NCI-H446 treated with DMSO at 0.1 percent for 48 hours (cell line): ENCODE results near the gene ATAD3C.
"Not testable (repeated sequence)": the region's sequence is repeated elsewhere in the genome, so short reads cannot be mapped to it uniquely, and the experiment has no call there.

Experiments
- DNase-seq: peaks from one replicate; lab custom pipeline; 2025; lab: John Stamatoyannopoulos, UW

The ATAD3C gene

DNA sequence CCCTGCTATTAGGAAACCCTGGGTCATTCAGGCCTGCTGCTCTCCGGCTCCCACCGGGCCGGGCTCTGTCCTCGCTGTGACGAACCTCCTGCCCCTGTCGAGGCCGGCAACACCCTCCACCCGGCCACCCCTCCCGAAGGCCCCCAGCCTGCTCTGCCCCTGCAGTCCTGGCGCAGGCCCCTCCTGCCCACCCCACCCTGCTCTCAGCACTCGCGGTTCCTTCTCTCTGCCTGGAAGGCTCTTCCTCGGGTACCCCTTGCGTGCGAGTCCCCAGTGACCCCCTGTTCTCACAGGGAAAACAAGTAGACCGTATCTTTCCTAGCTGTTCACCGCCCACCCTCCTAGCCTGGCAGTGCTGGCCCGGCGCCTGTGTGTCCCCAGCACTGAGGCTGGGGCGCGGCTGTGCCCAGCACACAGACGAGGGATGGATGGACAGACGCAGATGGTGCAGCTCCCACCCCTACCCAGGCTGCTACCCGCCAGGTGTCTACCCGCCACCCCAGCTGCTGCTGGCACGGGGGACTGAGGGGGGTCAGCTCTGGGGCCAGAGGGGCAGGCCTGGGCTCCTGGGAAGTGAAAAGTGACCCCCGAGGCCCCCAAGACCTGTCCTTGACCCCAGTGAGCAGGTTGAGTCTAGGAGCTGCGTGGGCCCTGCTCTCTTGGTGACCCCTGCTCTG, 17.1 kb upstream of the ATAD3C start:
- DNase-seq: no peak

DNA sequence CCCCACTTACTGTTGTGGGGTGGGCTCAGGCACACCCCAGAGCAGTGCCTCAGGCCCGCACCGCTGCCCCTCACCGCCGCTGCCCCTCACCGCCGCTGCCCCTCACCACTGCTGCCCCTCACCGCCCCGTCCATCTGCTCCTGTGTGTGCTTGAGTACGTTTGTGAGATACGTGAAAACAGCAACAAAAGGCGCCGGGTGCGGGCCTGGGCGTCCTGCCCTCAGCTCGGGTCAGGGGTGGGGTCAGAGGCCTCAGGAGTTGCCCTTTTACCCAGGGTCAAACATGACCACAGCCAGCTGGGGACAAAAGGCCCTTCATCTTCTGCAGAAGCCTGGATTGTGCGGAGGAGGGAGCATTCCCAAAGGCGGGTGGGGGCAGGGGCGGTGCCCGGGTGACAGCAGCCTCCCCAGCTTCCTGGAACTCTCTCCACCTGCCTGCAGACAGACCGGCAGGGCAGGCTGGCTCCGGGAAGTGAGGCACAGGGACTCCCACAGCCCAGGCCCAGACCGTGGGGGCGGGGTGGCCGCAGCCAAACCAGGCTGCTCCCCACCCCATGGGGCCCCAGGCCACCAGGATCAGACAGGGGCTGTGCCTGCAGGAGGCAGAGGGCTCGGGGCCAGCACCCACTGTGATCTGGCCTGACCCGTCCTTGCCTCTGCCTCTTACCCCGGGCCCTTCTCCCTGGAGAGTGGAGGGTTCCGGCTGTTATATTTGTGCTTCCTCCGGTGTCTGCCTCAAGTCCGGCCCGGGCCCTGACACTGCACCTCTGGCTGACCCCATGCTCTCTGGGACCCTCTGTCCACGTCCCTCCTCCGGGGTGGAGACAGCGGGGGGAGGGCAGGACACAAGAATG, 16.3 kb upstream of the ATAD3C start:
- peak; percentile 43 for DNase-seq

DNA sequence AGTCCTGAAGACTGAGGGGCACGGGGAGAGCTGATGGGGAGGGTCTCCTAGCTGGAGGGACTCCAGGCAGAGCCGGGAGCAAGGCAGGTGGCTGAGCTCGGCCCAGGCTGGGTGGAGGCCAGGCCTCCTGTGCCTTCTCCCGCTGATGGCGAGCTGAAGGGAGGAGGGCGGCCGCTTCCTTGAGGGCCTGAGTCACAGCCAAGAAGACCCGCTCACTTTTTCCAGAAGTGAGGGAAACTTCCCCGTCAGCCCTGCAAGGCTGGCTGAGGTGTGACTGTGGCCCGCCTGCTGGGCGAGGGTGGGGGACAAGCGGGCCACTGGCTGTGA, 15.7 kb upstream of the ATAD3C start:
- DNase-seq: no peak

DNA sequence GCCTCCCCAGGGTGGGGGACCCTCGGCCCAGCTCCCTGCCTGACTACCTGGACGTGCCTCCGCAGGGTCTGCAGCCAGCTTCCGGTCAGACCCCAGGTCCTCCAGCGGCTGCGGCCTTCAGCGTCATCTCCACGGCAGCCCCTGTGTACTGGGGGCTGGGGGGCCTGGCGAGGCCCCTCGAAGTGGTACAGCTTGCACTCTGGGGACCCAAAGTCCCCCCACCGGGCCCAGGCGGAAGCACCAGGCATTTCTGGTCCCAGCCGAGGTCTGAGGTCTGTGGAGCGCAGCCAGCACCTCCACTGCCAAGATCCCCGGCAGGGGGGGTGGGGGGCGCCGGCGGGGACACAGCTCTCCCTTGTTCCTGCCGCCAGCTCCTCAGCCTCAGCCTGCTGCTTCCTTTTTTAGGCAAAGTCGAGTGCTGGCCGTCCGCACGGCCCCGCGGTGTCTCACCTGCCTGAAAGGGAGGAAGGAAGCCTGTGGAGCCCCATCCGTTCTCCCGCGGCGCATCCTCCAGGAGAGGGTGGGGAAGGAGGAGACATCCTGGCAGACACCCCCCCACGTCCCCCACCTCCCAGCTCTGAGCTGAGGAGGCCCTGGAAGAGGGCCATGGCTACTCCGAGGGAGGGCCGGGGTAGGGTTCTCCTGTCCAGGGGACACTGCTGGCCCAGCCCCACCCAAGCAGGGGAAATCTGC, 15.2 kb upstream of the ATAD3C start:
- DNase-seq: peak; percentile 17

DNA sequence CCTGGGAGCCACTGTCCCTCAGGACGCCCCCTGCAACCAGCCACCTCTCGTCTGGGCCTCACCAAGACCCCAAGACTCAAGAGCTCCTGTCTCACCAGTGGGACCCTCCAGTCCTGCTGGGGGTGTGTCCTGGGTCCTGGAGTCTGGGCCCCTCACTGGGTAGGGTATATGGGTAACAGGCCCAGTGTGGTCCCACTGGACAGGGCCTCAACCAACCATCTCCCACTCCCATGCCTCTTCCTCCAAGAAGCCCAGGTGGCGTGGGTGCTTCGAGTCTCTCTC, 14.7 kb upstream of the ATAD3C start:
- no peak for DNase-seq

DNA sequence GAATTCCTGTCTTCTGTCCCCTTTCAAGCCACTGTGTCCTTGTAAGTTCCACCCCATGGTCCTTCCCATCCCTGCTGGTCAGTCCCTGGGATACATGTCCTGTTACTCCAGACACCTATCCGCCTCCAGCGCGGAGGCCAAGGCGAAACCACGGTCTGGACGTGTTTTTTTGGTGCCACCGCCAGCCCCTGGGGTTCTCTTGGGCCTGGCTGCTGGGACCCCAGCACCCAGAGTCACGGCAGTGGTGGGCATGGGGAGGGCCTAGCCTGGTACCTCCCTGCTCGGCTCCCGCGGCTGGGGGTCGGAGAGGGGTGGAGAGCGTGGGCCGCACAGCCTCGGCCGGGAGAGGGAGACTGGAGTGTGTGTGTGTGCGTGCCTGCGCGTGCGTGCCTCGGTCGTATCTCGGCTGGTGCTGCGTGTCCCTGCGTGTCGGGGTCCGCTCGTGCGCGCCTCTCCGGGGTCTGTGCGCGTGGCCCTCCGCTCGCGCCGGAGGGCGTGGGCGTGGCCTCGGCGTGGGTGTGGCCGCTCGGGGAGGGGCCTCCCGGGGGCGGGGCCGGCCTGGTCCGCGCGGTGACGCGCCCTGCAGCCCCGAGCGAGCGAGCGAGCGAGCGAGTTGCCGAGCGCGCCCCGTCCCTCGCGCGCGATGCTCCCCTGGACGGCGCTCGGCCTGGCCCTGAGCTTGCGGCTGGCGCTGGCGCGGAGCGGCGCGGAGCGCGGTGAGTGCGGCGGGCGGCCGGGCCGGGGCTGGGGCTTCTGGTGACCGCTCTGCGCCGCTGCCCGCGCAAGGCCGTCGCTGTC, 14.2 kb upstream of the ATAD3C start, which contains the start of gene VWA1:
VWA1 (plus strand) TSS at position 585 of the 798 bp plus-strand sequence; CDS start at position 644, 59 bp downstream.
- DNase-seq: peak; percentile 54

DNA sequence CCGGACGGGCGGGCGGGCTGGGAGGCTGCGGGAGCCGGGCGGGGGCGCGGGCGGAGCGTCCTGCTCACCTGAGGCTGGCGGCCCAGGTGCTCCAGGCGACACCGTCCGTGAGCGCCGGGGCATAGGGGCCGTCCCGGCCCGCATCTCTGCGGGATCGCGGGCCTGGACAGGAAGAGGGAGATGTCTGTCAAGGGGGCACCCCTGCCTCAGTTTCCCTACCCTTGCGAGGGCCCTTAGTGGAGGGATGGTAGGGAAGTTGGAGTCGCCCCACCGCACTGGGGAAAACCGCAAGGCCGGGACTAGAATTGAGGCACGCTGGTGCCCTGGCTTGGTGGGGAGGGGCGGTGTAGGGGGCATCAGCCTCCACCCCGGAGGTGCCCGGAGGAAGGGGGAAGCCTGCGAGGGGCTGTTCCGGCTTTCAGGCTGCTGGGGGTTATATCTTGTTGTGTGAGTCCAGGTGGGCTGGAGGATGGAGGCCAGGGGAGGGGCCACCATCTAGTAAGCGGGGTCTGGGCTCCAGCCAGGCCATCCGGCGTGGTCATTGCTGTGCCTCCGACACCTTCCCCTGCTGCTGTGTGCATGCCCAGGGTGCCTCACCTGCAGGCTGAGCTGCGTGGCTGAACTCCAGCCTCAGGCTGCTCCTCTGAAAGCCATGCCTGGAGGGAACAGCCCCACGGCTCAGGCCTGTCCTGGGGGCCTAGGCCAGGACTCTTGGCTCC, 13.4 kb upstream of the ATAD3C start:
- no peak for DNase-seq

DNA sequence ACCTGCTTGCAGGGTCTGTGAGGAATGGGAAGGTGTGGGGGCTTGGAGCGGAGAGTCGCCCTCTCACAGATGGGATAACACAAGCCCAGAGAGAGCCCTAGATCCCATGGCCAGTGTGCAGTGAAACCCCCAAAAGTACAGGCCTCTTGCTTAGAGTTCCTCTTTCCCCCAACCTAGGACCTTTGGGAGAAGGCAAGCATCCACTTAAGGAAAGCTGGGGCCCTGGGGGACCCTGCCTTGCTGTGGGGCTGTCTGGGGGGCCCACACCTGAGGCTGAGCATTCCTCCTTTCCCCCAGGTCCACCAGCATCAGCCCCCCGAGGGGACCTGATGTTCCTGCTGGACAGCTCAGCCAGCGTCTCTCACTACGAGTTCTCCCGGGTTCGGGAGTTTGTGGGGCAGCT, 12.9 kb upstream of the ATAD3C start:
- DNase-seq: no peak

DNA sequence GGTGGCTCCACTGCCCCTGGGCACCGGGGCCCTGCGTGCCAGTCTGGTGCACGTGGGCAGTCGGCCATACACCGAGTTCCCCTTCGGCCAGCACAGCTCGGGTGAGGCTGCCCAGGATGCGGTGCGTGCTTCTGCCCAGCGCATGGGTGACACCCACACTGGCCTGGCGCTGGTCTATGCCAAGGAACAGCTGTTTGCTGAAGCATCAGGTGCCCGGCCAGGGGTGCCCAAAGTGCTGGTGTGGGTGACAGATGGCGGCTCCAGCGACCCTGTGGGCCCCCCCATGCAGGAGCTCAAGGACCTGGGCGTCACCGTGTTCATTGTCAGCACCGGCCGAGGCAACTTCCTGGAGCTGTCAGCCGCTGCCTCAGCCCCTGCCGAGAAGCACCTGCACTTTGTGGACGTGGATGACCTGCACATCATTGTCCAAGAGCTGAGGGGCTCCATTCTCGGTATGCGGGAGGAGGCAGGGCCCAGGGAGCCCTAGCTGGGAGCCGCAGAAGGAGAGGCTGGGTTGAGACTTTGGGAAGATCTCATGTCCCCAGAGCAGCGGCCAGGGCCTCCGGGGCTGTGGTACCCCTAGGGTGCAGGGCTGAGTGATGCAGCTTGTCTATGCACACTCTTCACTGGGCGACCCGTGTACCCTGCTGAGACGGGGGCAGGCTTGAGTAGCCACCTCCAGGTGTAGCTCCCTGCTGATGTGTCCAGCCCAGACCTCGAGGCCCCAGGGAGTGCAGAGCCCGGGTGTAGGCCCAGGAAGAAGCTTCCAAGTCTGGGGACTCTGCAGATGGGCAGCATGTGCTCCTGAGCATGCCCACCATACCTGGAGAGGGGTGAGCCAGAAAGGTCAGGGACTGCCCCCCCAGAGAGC, 12.2 kb upstream of the ATAD3C start:
- DNase-seq: no peak

DNA sequence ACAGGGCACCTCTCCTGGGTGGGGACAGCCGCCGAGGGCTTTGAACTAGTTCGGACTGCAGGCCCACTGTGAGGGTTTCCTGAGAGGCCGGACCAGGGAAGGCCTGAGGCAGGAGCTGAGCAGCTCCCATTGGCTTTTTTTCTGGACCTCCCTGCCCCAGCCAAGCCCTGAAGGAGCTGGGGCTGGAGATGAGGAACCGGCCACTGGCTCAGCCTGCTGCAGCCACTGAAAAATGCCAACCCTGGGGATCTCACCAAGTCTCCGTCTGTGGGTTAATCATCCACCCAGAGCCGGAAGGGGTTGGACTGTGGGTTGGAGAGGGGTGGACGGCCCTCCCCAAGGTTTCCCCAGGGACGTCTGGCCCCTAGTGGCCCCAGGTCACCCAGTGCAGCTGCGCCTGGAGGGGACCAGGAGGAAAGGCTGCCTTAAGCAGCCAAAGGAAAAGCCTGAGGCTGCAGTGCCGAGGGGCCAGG, 11.5 kb upstream of the ATAD3C start:
- DNase-seq: no peak

DNA sequence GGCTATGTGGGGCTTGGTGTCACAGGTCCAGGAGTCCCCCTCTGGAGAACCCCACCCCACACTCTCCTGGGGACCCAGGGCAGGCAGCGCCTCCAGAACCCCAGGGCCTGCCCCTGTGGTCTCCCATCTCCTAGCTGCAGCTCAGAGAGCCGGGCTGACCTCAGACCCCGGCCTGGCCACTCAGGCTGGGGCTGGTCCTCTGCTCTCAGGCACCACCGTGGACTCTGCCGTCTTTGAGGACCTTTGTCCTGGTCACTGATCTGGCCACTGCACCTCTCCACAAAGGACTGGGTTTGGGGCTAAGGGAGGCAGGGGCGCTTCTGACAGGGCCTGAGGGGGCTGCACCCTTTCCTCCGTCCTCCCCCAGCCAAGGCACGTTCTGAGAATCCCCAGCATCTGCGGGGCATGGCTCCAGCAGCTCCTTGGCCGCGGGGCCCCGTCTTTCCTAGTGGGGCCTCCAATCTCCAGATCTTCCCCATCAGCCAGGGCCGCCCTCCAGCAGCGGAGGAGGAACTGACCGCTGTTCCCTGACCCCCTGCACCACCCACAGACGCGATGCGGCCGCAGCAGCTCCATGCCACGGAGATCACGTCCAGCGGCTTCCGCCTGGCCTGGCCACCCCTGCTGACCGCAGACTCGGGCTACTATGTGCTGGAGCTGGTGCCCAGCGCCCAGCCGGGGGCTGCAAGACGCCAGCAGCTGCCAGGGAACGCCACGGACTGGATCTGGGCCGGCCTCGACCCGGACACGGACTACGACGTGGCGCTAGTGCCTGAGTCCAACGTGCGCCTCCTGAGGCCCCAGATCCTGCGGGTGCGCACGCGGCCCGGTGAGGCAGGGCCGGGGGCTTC, 10.7 kb upstream of the ATAD3C start:
- DNase-seq: no peak

DNA sequence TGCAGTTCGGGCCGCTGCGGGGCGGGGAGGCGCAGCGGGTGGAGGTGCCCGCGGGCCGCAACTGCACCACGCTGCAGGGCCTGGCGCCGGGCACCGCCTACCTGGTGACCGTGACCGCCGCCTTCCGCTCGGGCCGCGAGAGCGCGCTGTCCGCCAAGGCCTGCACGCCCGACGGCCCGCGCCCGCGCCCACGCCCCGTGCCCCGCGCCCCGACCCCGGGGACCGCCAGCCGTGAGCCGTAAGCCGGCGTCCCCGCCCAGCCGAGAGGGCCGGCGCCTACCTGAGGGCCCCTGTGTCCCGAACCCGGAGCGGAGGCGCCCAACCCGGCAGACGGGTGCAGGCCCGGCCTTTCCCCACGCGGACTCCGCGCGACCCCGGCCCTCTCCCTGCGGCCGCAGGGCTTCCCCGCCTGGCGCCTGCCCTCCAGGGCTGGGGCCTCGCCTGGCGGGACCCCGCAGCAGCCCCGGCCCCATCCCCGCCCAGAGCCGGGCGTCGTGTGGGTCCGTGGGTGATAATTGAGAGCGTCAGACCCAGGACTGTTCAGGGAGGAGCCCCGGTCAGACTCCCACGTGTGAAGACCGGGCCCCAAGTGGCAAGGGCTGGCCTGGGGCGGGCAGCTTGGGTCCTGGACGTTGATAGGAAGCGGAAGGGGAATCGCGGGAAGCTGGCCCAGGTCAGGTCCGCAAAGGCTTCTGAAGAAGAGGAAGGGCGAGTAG, 9.8 kb upstream of the ATAD3C start:
- DNase-seq: no peak

DNA sequence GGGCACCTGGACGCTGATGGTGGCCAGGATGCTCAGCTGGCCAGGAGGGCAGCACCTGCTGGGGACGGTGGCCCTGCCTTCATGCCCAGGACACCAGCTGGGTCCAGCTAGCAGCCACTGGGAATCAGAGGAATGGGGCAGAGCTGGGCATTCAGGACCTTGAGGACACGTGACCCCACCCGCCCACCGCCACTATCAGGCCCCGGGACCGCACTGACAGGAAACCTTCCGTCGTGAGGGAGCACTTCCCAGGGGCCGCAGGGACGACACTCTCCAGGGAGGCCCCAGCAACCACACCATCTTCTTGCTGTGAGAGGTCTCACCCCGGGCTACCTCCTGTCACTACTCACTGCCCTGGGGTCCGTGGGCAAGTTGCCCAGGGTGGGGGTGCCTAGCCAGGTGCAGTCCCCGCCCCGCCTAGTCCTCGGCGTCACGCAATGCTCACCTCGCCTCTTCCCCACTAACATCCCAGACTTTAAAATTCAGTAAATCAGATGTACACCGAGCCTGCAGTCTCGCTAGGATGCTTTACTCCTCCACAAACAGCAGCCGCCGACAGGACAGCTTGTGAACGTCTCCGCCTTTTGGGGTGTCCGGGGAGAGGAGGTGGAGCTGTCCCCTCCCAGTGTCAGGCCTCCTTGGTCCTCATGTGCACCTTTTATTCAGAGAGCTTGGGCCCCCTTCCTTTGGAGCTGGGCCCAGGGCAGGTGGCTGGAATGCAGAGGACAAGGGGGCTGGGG, 9.1 kb upstream of the ATAD3C start:
- DNase-seq: no peak

DNA sequence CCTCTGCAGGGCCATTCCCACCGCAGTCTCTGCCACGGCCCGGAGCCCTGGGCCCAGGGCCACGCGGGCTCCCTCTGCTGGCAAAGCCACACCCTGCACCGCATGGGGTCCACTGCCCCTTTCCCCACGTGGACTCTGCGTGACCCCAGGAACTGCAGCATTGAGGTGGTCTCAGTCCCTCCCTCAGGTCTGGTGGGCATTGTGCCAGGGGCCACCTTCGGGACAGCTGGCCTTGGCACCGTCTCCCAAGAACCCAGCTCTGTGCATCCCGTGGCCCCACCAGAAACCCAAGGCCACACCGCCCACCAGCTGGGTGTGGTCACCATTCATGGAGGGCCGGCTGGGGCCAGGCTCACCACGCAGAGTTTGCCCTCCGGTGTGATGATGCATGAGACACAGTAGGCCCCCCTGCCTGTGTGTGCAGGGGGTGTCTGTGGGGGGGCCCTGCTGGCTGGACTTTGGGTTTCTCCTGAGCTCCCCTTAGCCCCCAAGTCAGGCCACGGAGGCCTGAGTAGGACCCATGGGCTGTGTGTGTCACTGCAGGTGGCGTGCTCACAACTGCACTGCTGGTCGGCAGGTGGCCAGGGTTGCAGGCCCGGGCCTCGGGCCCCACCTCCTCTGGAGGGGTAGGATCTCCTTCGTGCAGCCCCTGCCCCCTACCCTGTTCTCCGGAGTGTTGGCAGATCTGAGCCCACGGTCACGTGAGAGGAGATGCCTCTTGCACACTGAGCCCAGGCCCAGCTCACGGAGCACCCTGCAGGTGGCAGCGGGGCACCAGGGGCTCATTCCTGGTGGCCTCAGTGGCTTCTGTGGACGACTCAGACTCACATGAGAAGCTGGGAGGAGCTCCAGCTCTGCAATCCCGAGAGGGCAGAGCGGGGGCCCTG, 8.2 kb upstream of the ATAD3C start:
- DNase-seq: no peak

DNA sequence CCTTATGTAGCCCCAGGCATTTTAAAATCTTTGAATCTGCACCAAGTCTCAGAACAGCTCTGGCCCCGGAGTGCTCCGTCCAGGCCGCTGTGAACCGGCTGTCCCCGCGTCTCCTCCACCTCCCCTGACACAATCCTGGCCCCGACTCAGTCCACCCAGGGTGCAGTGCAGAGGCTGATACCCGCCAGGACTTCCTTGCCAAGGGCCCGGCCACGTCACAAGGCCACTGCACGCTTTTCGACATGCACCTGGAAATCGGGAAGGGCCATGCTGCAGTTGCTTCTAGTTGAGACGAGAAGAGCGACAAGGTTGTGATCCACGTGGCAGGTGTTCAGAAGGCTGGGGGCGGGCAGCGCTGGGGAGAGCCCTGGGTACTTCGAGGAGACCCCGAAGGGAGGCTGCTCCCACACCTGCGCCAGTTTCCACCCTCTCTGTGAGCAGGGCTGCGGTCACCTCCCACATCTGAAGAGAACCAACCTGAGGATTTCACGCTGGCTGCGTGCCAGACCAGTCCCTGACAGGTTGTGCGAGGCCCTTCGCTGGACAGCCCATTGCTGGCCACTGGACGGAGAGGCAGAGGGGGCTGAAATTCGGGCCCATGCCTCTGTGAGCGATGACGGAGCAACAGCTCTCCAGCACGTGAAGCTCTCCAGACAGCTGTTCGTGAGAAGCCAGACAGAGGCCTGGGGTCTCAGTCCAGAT, 7.3 kb upstream of the ATAD3C start:
- DNase-seq: no peak

DNA sequence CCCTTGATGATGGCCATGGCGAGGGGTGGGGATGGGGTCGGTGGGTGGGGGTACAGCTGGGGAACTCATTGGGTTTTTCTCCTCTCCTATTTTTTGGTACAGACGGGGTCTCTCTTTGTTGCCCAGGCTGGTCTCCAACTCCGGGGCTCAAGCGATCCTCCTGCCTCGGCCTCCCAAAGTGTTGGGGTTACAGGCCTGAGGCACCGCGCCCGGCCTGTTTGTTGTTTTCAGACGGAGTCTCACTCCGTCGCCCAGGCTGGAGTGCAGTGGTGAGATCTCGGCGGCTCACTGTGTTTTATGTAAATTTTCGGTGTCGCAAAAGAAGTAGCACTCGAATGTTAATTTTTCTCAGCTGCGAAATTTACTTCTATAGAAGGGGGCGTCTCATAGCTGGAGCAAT, 2.9 kb upstream of the ATAD3C start:
- not testable (repeated sequence) for DNase-seq

DNA sequence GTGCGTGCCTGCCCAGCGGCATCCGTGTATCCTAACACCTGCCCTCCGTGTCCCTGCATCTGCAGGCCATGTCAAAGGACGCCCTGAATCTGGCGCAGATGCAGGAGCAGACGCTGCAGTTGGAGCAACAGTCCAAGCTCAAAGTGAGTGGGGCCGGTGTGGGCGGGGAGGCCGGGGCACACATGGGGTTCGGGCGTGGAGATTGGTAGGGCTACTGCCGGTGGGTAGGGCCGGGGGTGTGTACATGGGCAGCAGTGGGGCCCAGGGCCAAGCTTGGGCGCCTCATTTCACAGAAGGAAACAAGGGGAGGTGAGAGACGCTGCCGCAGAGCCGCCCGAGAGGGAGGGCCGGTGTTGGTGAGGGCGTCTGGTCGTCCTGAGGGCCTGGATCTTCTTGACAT, 1.1 kb downstream of the ATAD3C start:
- not testable (repeated sequence) for DNase-seq
